DMS79 (cell line): ENCODE measurements around the gene GORASP1.
A peak's percentile ranks its signal among the peaks of the same experiment; 100 is the strongest.

ENCODE experiments used
- DNase-seq: peaks from one replicate; lab custom pipeline; 2025; lab: John Stamatoyannopoulos, UW

GORASP1 gene

DNA sequence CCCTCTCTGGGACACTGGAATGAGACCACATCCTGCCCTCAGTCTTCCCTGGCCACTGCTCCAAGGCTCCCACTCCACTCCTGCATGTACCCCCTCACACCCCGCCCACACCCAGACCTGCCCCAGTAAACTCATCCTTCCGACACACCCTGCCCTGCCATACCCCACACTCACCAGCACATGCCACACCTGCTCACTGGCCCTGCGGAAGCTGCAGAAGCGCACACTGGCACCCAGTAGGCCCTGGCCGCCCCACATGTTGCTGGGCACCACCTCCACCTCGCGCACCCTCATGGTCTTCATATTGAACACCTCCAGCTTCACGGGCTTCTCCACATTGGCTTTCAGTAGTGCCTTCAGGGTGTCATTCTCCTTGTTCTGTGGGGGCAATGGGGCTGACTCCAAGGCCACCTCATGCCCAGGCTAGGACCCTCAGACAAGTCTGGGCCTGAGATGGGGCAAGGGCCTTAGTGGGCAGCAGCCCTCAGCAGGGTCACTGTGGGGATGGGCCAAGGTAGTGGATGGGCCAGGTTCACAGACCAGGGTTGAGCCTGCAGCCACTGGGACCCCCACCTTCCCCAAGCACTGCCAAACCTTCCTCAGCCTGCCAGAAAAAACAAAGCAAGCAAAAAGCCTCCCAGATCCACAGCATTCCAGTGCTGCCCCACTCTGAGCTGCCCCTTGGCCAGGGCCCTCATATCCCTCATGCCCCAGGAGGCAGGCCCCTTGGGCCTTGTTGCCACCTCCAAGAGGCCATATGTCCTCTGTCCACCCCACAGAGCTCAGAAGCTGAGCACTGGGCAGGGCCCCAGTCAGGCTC is 4.7 kb downstream of the GORASP1 start:
- no peak for DNase-seq

DNA sequence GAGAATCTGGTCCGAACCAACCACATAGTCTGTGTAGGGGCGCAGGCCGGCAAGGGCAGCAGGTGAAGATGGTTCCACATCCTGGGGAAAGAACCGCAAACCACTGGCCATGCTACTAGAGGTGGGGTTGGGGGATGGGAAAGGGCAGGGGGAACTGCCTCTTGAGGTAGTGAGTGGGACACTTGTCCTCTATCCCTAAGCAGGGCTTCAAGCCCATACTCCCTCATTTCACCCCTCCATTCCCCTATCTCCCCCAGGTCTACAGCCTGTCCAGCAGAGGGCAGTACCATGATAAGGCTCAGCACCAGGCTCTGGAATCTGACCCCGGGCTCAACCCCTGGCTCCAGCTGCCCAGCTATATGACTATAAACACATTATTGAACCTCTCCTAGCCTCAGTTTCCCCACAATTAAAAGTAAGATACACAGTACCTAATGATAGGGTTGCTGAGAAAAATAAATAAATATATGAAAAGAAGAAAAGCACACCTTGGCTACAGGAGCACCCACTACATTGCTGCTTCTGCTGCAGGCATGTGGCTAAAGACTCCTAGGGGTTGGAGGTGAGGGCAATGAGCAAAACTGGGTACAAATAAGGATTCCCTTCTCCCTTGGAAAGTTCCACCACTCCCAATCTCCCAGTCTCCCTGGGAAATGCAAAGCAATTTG is 6.3 kb downstream of the GORASP1 start:
- peak; percentile 3 for DNase-seq

DNA sequence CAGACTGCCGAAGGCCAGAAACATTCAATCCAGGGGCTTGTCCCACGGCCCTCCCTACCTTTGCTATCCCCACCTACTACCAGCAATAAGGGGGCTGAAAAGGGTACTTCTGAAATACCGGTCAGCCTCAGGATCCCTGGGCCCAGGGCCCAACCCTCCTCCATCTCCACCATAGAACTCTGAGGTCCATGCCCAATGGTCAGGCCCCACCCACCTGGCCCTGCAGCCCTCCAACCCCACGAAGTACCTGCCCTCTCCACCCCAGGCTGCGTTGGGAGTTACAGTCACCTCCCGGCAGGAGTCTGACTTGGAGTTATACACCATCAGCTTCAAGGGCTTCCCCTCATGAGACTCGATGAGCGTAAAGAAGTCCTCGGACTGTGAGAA is 6.9 kb downstream of the GORASP1 start:
- DNase-seq: no peak

DNA sequence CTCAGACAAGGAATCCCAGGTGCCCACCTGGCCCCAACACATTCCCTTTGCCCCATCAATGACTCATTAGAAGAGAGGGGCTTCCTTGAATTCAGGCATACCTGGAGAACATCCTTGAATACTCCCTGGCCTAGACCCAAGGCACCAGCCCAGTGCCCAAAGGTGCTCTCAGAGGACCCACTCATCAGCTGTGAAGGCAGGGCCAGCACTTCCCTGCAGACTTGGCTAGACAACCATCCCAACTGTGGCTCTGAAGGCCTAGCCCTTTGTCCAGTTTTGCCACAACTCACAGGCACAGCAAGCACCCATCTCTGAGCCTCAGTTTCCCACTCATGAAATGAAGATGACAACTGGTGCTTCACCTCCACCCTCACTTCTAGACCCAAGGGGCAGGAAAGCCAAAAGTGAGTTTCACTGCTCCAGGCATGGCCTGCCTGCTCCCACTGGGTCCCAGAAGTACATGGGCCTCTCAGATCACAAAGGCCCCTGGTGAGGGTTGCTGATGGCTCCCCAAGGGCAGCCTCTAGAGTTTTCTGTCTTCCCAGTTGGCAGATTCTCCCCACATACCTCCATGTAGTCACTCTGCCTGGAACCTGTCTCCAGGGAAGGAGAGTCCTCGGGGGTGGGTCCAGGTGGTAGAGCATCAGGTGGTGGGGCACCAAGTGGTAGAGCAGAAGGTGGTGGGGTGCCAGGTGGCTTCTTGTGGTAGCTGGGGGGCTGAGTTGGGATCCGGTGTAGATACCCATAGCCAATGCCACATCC is 7.5 kb downstream of the GORASP1 start:
- no peak for DNase-seq

DNA sequence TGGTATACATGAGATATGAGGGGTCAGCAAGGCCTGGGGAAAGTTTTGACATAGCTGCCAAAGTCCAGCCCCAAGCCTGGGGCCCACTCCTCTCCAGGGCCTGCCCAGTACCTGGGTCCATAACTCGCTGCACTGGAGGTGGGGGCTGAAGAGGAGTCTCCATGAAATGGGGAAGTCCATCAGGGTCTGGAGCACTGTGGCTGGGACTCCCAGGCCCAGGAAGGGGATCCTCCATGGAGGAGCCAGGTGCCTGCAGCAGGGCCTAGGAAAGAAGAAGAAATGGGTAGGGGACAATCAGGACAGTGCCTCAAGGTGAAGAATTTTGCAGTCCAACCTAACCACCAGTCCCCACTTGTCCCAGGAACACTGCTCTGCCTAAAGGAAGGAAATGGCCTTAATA is 8.2 kb downstream of the GORASP1 start:
- no peak for DNase-seq

DNA sequence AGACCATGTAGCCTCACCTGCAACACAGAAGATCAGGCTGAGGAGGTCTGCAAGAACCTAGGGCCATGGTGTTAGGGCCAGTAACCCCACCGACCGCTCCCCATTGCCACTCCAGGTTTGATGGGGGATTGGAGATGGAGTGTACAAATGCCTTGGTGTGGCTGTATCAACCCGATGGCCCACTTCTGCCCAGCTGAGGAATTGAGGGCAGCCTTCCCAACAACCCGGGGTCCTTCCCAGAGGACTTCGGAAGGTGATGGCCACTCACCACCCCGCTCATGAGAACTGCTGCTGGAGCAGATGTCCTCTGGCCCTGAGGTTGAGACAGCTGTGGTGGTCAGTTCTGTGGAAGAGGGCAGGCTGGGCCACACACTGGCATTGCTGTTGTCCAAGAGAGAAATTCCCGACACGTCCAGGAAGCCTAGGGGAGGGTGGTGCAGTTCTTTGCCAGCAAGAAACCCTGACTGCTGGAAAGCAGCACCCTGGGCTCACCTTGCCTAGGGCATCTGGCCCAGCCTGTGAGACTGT is 8.9 kb downstream of the GORASP1 start:
- no peak for DNase-seq

DNA sequence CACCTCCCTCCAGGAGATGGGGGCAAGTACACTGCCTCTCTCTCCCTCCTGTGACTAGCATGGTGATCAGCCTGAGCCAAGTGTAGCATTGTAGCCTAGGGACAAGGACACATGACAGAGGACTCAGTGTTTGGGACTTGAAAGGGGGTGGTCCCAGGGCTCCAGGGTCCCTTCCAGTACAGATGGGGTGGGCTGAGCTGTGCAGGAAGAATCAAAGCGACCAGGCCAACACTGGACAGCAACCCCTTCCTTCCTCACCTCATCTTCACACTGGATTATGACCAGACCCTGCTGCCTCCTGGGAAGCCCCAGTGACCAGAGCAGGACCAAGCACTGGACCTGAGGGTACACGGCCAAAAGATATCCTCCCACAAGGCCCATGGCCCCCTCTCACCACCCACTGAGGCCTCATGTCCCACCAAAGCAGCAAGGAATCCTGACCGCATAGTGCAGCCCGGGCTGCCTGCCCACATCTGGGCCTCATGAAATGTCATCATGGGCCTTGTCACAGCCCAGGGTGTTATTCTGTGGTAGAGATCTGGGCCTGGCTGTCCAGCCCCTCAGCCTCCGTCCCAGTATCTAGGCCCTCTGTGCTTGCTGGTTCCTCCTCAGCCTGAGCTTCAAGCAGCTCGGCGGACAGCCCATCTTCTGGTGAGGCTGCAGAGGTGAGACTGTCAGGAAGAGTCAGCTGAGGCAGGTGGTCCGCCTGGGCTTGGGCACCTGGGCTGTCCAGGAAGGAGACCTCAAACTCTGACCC is 9.5 kb downstream of the GORASP1 start:
- no peak for DNase-seq

DNA sequence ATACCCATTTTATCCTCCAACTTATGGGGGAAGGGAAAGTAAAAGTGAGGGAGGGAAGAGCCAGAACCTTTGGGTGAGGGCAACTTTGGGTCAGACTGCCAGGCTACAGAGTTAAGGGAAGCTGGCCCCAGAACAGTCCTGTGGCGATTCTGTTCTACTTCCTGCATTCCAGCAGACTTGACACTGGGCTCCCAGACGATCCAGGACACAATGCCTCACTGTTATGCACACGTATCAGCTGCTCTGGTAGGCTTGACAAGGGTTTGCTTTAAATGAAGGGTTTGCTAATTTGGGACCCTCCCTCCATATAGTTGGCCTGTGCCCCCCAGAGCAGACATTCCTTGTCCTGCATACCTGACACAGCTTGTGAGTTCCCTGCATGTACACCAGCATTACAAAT is 10.7 kb downstream of the GORASP1 start:
- DNase-seq: no peak

DNA sequence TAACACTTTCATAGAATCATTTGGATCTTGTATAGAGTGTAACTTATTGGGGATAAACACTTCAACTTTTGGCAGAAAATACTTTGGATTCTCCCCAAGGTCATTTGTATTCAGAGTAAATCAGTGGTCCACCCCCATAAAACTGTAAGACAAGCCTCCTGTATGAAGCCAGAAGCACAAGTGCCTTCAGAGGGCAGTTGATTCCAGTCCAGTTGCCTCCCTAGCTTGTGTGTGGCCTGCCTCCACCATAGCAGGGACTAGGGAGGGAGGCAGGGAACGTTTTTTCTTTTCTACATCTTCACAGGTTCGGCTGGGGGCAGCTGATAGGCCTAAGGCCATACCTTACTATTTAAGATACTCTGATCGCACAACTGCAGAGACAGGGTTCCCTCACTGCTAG is 11.6 kb downstream of the GORASP1 start:
- DNase-seq: no peak

DNA sequence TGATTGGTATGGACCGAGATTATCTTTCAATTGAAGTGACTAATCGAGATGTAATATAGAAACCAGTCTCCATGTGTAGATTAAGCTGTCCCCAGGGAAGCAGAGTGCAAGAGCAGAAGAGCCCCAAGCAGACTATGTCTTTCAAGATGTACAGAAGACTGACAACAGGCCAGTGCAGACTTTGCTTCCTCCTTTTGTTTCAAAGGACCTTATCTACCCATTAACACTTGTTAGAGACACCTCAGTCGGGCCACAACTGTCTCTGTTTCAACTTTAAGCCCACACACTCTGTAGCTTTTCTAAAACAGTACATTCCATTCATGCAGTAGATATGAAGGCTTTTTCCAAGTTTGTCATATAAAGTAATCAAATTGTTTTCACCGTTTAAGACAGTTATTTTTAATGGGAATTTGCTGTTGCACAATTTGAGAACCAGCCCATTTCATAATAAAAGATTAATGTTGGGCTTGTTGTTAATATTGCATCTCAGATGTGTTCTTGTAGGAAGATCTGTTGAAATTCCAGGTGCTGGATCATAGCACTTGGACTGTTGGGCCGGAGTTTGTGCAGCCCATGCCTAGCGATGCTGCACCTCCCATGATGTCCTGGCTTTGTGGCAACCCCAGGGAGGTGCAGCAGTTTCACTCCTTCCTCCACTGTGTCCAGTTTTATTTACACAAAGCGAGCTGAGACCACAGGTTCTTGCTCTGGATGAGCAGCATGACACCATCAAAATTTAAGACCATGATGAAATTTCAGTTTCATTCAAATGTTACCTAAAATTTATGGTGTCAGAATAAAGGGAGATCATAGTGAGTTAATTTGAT is 12.4 kb downstream of the GORASP1 start:
- no peak for DNase-seq

DNA sequence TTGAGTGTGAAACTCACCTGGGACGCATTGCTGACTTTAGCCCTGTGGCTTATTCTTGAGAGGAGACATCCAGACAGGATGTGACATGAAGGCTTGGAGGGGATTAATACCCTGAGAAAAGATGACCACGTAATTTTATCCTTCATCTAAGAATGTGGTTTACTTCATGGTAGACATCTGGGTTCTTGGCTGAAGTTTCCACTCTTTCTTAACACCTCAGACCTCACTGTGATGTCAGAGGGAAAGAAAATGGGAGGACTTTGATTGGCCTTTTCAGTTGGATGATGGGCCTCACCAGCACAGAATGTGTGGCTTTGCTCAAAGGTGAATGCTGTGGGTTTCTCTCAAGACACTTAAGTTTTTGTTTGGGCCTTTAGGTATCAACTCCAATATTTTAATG is 16.5 kb downstream of the GORASP1 start:
- DNase-seq: no peak

DNA sequence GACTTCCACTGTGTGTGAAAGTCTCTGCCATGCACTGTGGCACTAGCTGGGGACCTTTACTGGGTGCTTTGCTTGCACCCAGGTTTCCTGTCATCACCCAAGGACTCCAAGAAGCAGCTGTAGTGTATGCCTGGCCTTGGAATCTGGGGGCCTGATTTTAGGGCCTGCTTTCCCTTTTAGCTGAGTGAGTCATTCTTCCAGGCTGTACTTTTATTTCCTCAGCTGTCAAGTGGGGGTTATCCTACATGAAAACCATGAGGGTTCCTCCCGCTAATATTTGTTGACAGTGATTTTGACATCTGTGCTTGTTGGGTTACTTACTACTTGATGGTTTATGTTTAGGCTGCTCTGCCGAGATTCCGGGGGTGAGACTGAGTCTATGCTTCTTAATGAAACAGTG is 18.5 kb downstream of the GORASP1 start:
- no peak for DNase-seq

DNA sequence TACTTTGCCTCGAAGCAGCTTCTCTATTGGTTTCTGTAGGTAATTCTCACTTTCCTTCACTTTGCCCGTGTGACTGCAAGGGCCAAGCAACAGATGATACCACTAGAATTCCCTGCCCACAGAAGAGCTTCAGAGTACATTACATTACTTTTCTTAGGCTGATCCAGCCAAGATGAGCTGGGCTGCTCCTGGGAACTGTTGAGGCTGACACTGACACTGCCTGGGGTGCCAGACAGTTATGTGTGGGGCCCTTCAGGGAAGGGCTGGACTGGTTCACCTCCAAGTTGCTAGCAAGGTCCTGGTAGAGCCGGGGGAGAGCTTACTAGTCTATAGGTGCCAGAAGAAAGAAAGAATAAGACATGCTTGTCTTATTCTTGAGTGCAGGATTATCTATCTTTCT is 19.0 kb downstream of the GORASP1 start:
- DNase-seq: no peak

DNA sequence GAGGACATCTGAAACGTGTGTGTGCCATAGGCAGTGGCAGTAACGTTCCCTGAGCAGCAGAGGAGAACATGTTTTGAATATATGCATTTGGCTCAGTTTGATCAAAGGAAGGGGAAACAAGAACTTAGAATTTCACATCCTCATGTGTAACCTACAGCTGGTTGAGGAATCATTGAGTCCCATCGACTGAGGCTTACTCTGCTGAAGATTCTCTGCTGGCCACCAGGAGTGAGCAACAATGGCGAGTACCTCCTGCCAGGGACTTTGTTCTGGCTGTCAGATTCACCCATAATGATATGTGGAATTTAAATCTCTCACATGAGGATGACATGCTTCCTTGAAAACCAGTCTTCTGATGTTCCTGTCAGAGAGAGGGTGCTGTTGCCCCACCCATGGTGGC is 21.3 kb downstream of the GORASP1 start:
- no peak for DNase-seq

DNA sequence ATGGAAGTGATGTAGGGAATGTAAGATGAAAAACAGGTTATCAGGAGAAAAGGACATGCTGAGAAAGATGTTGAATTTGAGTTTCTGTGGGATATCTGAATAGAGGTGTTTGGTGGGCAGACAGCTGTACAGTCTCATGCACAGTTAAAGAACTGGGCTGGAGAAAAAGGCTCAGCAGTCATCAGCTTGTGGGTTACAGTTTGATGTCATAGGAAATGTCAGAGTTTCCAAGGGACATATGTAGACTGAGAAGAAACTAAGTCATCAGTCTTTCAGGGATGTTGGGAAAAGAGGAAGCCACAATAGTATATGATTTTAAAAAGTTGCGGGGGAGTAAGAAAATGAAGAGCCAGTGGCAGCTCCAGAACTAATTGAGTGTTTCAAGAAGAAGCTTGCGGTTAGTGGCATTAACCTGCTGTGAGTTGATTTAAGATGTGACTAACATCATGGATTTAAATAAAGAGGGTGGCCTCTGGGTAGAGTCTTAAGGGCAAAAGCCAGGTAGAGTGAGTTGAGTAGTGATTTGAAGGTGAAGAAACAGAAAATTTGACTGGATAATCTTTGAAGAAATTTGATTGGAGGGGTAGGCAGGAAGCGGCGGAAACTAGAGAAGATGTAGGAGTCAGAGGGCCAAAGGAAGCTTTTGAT is 24.6 kb downstream of the GORASP1 start:
- DNase-seq: no peak

DNA sequence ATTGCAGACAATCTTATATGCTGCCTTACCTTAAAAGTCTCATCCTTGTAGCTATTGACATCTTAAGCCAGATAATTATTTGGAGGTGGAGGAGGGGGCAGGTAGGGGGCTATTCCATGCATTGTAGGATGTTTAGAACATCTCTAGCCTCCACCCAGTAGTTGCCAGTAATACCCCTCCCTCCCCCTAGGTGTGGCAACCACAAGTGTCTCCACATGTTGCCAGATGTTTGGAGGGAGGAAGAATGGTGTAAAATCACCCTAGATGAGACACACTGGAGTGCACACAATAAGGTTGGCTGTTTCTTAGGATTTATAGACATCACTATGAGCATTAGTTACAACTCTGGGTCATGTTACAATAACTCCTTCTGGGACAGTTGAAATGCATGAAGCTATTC is 27.4 kb downstream of the GORASP1 start:
- no peak for DNase-seq

DNA sequence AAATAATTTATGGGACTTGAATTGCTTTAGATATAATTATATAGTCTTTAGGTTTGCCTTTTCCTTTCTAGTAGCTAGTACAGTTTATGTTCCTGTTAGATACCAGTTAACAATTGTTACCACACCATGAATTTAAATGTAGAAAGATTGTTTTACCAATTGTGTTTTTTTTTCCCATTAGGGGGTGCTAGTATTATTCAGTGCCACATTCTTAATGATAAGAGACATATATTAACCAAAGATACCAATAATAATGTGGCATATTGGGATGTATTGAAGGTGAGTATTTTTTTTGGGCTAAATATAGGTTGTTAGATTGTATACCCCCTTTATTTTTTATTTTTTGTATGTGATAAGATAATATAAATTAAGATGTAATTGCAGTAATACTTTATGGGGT is 27.9 kb downstream of the GORASP1 start:
- no peak for DNase-seq

DNA sequence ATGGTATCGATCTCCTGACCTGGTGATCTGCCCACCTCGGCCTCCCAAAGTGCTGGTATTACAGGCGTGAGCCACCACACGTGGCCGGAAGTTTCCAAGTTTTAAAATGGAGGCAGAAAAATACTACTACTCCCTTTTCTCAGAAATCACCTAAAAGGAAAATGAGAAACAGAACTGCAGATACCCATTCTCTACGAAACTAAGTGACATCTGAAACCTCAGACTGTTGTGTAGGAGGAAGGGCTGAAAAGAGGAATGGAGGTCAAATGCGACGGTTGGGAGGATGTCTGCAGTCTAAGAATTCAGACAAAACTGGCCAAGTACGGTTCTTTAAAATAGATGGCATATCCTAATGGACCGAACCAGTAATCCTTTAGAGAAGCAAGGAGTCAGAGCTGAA is 31.5 kb downstream of the GORASP1 start:
- DNase-seq: no peak

DNA sequence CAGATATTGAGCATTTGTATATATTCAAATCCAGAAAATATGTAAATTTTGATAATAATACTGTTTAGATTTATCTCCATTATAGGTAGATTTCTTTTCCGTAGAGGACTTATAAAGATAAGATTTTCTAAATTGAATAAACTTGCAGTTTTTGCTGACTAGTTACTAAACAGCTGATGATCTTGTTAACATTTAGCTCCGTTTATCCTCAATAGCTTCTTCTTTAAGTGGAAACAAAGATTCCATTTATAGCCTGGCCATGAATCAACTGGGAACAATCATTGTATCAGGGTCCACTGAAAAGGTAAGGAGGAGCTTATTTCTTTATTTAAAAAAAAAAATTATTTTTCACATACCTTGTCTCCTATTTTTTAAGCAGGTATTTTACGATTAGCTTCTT is 38.9 kb downstream of the GORASP1 start:
- no peak for DNase-seq

DNA sequence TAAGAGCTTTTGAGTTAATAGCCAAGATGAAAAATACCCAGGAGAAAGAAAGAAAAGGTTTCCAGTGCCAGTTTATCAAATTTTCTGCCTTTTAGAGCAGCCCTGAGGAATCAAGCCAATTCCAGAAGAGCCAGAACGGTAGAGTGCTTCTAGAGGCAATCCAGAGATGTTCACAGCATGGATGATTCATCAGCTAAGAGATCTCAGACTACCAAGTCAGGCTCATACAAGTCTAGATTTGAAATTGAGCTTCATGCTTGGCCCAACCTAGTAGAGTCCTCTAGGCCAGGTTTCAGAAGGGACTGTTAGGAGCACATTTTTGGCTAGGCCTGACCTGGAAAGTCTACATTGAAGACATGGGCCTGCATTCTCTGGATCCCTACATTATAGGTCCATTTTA is 40.1 kb downstream of the GORASP1 start:
- no peak for DNase-seq

DNA sequence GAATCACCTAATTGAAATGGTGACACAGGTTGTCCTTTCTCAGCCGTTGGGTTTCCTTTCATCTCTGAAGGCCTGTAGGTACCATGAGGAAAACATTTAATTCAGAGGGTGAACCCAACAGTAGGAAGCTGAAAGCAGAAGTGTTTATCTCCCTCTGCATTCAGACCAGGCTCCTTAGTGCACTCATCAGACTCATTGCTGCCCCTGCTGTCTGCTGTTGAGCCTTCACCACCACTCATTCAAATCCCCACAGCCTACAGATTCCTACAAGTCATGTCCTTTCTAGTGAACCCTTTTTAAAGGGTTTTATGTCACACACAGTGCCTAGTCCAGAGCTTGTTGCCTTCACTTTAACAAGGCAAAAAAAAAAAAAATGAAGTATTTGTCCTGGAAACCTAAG is 42.2 kb downstream of the GORASP1 start:
- DNase-seq: no peak
